HuH-7.5 (cell line): ENCODE results near the gene OR11H6.
"Not testable (repeated sequence)": the region's sequence is repeated elsewhere in the genome, so short reads cannot be mapped to it uniquely, and the experiment has no call there.

Source experiments
- DNase-seq: peaks from one replicate; pipeline ENCODE4 v3.0.0; 2011; ENCODE audit warnings: low spot score

The OR11H6 gene, protein sequence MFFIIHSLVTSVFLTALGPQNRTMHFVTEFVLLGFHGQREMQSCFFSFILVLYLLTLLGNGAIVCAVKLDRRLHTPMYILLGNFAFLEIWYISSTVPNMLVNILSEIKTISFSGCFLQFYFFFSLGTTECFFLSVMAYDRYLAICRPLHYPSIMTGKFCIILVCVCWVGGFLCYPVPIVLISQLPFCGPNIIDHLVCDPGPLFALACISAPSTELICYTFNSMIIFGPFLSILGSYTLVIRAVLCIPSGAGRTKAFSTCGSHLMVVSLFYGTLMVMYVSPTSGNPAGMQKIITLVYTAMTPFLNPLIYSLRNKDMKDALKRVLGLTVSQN

DNA sequence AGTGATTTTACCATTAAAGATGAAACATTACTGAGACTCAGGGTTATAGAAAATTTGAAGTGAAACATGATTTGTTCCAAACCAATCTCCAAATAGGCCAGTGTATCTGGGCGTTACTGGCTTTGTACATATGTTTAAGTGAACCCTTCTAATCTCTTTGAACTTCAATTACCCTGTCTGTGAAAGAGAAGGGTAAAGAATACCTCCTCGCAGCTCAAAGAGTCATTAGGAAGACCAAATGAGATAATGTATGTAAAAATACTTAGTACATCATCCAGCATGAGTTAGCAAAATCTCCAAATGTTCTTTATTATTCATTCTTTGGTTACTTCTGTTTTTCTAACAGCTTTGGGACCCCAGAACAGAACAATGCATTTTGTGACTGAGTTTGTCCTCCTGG is at the start of gene OR11H6:
TSS of gene OR11H6 (plus strand) at position 301 of the 400 bp plus-strand sequence. CDS start at position 301, 0 bp downstream.
- no peak for DNase-seq

DNA sequence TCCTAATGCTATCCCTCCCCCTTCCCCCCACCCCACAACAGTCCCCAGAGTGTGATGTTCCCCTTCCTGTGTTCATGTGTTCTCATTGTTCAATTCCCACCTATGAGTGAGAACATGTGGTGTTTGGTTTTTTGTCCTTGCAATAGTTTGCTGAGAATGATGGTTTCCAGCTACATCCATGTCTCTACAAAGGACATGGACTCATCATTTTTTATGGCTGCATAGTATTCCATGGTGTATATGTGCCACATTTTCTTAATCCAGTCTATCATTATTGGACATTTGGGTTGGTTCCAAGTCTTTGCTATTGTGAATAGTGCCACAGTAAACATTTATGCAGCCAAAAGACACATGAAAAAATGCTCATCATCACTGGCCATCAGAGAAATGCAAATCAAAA is 49.3 kb upstream of the OR11H6 start:
- DNase-seq = not testable (repeated sequence)

DNA sequence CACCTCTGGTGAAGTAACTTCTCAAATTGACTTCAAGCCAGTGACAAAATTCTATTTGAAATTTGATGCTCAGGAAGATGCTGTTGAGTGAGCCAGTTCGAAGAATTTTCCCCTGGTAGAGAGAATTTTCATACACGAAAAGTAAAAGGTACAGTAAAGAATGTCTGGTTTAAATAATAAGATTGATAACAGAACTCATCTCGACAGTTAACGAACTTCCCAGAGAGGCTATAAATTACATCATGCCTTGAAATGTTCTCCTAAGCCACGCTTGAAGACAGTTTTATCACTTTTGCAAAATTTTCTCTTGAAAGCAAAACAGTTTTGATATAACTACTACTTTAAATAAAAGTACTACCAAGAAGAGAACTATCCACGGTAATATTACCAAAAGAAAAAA is 47.2 kb upstream of the OR11H6 start:
- no peak for DNase-seq

DNA sequence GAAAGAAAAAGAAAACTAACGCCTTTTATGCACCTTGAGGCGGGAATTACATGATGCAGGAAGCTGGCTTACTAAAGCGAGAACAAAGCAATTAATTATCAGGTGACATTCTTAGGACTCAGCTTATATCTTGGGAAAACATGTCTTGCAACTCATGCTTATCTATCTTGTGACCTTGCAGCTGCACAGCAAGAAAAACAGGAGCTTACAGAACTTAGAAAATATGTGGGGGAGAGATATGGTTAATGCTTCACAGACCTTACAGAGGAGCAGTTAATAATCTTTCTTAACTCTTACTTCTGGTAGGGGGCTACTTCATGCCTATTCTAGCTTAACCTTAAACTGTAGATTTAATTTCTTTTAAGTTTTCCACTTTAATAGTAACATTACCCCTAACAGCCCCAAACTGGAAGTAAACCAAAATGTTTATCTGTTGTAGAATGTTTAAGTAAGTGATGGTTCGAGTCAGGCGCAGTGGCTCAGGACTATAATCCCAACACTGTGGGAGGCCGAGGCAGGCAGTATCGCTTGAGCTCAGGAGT is 46.0 kb upstream of the OR11H6 start:
- no peak for DNase-seq

DNA sequence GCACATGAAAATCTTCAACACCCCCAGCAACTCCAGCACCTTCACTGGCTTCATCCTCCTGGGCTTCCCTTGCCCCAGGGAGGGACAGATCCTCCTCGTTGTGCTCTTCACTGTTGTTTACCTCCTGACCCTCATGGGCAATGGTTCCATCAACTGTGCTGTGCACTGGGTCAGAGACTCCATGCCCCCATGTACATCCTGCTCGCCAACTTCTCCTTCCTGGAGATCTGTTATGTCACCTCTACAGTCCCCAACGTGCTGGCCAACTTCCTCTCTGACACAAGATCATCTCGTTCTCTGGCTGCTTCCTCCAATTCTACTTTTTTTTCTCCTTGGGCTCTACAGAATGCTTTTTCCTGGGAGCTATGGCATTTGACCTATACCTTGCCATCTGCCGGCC is 44.3 kb upstream of the OR11H6 start:
- DNase-seq = no peak

DNA sequence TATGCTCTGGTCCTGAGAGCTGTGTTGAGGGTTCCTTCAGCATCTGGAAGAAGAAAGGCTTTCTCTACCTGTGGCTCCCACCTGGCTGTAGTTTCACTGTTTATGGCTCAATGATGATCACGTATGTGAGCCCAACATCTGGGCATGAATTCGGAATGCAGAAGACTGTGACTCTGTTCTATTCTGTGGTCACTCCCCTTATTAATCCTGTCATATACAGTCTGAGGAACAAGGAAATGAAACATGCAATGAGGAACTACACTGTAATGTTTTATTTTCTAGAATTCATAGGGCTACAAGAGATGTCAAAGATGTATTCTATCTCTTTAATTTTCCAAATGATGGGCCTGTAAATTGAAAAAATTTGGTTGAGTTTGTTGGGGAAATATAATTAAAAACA is 43.6 kb upstream of the OR11H6 start:
- DNase-seq = no peak

DNA sequence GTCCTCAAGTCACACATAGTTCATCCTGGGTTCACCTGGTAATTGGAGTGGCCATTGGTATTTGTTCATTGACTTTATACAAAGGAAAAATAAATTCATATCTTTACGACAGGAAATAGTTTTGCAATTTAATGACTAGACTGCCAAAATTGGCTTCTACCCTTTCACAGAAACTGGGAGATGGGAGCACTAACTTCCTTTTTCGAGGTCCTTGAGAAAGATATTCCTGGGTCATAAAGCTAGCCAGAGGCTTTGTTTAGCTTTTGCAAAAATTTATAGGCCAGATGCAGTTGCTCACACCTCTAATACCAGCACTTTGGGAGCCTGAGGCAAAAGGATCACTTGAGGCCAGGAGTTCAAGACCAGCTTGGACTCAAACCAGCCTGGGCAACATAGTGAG is 43.0 kb upstream of the OR11H6 start:
- no peak for DNase-seq

DNA sequence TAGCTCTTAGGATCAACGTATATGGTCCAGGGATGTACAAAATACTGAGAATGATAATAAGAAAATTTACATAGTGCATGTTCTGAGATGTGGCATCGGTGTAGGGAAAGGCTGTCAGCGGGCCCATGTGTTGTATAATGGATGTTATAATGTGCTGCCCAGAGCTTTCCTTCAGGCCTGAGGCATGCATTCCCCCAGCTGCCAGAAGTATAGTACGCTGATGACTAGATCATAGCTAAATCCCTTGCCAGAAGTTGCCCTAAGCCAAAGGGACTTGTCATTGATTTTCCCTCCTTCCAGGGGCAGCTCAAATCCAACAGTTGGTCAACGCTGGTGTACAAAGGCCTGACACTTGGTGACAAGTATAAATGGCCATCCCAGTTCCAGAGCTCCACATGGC is 39.3 kb upstream of the OR11H6 start:
- no peak for DNase-seq

DNA sequence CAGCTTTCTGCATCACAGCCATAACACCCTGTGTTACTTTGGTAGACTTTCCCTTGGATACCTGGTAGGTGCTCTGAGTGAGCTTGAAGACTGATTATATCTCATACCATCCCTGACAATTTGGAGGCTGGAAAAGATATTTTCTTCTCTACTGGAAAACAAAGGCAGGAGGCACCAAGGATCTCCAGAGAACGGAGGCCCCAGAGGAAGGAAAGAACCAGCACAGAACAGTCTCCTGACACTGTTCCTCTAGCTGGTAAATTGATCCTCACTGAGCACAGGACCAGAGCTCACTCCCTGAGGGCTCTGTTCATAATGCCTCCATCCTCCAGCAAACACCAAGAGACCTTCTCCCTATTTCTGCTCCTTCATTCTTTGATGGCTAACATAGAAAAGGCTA is 32.9 kb upstream of the OR11H6 start, which contains the start of gene OR11G2:
TSS of gene OR11G2 (plus strand) at position 301 of the 400 bp plus-strand sequence. CDS start 6,542 bp downstream, outside the sequence.
- DNase-seq = no peak

DNA sequence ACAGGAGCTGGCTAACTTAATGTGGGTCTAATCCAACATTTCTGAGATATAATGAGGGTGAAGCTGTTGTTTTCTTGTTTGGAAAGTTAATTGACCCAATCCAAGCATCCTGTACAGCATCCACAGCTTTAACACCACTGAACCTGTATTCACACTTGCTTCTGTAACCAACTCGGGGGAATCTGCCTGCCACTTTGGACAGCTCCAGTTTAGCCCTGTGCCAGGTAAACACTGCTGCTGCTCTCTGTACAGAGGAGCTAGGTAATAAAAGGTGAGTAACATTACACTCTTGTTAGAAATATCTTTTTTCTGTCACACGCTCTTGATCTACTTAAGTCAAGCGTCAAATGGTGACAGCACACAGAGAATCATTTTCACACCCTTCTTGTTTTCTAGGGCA is 32.1 kb upstream of the OR11H6 start:
- no peak for DNase-seq

DNA sequence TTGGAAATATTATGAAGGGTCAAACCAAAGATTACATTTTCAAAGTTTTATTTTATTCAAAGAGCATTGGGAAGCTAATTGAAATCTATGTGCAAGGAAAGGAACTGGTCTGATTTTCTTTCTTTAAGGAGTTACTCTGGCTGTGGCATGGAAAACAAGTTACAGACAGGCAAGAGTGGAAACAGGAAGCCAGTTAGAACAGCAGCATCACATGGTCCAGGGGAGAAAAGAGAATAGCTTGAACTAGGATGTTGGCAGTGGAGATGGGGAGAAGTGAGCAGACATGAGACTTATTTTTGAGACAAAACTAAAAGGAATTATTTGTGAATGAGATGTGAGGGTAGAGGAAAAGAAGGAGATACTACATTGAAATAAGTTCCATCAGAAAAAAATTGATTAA is 29.4 kb upstream of the OR11H6 start:
- DNase-seq = no peak

DNA sequence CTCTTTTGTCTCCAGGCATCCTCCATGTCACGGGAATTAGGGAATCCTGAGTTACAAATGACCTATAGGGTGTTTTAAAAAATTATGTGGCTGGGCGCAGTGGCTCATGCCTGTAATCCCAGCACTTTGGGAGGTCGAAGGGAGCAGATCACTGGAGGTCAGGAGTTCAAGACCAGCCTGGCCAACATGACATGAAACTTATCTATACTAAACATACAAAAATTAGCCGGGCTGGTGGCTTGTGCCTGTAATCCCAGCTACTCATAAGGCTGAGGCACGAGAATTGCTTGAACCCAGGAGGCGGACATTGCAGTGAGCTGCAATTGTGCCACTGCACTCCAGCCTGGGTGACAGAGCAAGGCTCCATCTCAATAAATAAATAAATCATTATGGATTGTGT is 28.3 kb upstream of the OR11H6 start:
- not testable (repeated sequence) for DNase-seq

DNA sequence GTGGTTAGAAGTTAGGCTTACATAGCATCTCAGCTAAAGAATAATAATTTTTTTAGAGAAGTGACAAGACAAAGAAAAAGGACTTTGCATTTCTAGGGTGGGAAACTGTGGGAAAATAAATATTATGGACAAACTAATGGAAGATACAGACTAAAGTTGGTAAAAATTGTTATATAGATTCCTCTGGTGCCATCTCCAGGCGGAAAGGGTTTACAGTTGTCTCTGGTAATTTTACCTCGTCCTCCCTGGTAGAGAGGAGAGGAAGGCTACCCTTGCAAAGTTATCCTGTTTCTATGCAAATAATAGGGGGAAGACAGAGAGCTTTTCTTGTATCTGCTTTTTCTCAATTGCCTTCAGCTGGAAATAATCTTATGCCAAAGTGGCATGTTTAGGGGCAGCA is 27.6 kb upstream of the OR11H6 start:
- no peak for DNase-seq

DNA sequence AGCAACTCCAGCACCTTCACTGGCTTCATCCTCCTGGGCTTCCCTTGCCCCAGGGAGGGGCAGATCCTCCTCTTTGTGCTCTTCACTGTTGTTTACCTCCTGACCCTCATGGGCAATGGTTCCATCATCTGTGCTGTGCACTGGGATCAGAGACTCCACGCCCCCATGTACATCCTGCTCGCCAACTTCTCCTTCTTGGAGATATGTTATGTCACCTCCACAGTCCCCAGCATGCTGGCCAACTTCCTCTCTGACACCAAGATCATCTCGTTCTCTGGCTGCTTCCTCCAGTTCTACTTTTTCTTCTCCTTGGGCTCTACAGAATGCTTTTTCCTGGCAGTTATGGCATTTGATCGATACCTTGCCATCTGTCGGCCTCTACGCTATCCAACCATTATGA is 26.1 kb upstream of the OR11H6 start:
- no peak for DNase-seq

DNA sequence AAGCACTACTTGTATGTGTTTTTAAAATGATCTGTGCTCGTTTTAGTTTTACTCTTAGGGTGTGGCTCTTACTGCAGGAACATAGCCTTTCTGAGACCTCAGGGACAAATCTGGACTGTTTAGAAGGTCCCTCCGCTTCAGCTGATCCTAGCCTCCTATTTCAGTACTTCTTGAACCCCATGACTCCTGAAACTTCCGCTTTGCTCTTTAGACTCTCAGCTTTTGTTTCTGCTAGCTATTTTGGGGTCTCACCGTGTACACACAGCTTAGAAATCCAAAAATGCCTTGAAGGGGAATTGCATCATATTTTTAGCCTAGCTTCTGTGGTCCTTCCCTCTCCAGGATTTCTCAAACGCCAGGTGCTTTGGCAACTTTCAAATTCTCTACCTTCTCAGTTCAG is 24.5 kb upstream of the OR11H6 start:
- DNase-seq = no peak

DNA sequence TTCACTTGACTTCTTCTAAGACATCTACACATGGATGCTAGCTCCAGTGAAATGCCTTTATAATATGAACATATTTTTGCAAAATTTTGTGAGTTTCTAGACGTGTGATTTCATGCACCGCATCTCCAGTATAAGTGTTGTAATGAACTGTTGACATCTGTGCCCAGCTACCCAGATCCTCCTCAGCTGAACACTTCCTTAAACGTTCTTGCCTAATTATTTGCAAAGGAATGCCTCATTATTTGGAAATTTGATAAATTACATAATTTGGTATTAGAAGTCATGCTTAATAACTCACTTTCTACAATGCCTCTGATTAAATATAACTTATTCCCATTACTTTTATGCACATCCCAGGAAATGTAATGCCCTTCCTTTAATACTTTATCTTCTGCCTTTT is 18.8 kb upstream of the OR11H6 start:
- no peak for DNase-seq

DNA sequence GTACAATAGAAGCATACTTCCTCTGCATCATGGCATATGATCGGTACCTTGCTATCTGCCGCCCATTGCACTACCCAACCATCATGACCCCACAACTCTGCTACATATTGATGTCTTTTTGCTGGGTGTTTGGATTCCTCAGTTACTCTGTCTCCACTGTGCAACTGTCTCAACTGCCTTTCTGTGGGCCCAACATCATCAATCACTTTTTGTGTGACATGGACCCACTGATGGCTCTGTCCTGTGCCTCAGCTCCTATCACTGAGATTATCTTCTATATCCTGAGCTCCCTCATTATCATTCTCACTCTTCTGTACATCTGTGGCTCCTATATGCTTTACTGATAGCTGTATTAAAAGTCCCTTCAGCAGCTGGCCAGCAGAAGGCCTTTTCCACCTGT is 13.9 kb upstream of the OR11H6 start:
- DNase-seq = no peak

DNA sequence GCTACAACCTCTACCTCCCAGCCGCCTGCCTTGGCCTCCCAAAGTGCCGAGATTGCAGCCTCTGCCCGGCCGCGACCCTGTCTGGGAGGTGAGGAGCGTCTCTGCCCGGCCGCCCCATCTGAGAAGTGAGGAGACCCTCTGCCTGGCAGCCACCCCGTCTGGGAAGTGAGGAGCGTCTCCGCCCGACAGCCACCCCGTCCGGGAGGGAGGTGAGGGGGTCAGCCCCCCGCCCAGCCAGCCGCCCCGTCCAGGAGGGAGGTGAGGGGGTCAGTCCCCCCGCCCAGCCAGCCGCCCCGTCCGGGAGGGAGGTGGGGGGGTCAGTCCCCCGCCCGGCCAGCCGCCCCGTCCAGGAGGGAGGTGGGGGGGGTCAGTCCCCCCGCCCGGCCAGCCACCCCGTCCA is 11.1 kb upstream of the OR11H6 start:
- not testable (repeated sequence) for DNase-seq

DNA sequence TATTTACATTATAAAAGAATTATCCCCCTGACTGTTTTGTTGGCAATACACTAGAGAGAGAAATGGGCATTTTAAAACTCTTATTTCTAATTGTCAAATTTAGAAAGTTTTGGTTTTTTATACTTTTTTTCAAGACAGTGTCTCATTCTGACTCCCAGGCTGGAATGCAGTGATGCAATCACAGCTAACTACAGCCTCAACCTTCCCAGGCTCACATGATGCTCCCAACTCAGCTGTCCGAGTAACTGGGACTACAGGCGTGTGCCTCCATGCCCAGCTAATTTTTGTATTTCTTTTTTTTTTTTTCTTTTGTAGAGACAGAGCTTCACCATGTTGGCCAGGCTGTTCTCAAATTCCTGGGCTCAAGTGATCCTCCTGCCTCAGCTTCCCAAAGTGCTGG is 8.3 kb upstream of the OR11H6 start:
- DNase-seq = no peak

DNA sequence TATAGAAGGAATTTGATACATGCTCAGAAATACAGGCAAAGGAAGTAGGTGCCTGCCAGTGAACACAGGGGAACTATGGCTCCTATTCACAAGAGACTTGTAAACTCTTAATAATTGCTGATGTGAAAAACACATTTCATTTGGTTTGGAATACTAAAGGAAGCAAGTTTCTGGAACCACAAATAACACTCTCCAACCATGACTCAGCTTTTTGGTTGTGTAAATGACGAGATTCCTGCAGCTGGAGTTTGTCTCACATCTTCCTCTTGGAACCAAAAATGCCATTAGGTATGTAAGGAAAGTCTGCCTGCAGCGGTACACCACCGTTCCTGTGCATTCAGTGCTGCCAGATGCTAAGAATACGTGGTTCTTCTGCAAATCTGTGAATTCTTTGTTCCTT is 4.5 kb upstream of the OR11H6 start:
- DNase-seq = no peak

DNA sequence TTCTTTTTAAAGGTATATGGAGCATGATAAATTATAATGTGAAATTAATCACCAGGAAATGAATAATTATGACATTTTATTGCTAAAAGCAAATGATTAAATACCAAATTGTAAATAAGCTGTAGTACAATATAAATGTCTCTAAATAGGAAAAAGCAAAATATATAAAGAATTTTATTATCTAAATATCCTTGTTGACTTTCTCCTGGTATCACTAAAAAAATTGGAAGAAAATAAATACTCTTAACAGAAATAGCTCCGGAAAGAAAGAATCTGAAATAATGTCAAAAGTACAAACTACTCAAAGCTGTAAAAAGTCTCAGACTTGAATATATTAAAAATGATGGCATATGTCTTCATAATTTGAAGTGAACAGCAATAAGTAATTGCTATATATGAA is 5.2 kb downstream of the OR11H6 start, which contains the start of gene OR11H7:
TSS of gene OR11H7 (plus strand) at position 301 of the 400 bp plus-strand sequence.
- no peak for DNase-seq

DNA sequence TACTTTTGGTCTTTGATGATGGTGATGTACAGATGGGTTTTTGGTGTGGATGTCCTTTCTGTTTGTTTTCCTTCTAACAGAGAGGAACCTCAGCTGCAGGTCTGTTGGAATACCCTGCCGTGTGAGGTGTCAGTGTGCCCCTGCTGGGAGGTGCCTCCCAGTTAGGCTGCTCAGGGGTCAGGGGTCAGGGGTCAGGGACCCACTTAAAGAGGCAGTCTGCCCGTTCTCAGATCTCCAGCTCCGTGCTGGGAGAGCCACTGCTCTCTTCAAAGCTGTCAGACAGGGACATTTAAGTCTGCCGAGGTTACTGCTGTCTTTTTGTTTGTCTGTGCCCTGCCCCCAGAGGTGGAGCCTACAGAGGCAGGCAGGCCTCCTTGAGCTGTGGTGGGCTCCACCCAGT is 11.9 kb downstream of the OR11H6 start:
- DNase-seq = not testable (repeated sequence)

DNA sequence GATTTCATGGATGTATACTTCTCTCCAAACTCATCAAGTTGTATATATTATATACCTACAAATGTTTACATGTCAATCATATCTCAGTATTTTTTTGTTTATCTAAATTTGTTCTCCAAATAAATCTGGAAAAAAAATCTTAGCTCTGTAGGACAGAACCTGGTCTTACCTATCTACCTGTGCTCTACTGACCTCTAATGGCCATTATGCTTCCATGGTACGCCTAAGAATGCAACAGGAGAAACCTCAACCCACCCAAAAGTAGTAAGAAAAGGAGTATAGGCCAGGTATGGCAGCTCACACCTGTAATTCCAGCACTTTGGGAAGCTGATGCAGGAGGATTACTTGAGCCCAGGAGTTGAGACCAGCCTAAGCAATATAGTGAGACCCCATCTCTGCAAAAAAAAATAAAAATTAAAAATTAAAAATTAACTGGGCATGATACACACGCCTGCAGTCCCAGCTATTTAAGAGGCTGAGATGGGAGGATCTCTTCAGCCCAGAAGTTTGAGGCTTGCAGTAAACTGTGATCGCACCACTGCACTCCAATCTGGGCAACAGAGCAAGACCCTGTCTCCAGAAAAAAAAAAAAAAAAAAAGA is 24.2 kb downstream of the OR11H6 start:
- DNase-seq = peak; percentile 15
